Myometrial cell (primary cell): Measurements from ENCODE around the gene PRRX1. TPM values are rescaled to one million over a fixed set of nuclear protein-coding genes. Genes with fewer than 3 reads are reported as not detected.

Source experiments
- total RNA-seq: library from RNA; depleted of rRNA; stranded (reverse); fragments of >200 nt; gene quantifications from 2 replicates; pipeline ENCODE4 v1.2.3, GENCODE V29; 2015

PRRX1 gene
- 35.8 and 41.2 TPM in 2 replicates for total RNA-seq

GRCh38 chr1:170664093-170664827 lies at the start of gene PRRX1:
Gene PRRX1, plus strand, starts transcription at chr1:170664131. Its CDS starts 88 bp downstream, at chr1:170664219.

Other genes with a start within 250 kb of the PRRX1 start
- gene GORAB, start 132.0 kb upstream of the PRRX1 start, total RNA-seq, result 8.9 and 10.6 TPM in 2 replicates